Thyroid gland (tissue), 4 donors: ENCODE measurements around the gene BCDIN3D. TPM values are rescaled to one million over a fixed set of nuclear protein-coding genes. Genes with fewer than 3 reads are reported as not detected.

Experiments
- DNase-seq, 2 donors: peaks; one replicate each; pipeline ENCODE4 v3.0.0-alpha.2; 2019
- H3K27ac ChIP-seq, 3 donors: fragments of 200-600 bp; sonication (generic); 1 replicate in 2 of 3; 2 replicates in 1 of 3; pipeline ENCODE4 v1.5.1; 2016 to 2019; ENCODE audit warnings: mild to moderate bottlenecking in 1 of 3, moderate library complexity in 1 of 3
- H3K27me3 ChIP-seq: fragments of 200-600 bp; sonication (generic); one replicate; pipeline ENCODE4 v1.5.1; 2019
- H3K36me3 ChIP-seq, 2 donors: fragments of 200-600 bp; sonication (generic); one replicate each; pipeline ENCODE4 v1.5.1; 2016 to 2019
- H3K4me1 ChIP-seq, 2 donors: fragments of 200-600 bp; sonication (generic); one replicate each; pipeline ENCODE4 v1.5.1; 2017 to 2019
- H3K4me3 ChIP-seq, 3 donors: fragments of 200-600 bp; sonication (generic); replicated peaks in 1 of 3; 1 replicate in 2 of 3; 2 replicates in 1 of 3; pipeline ENCODE4 v1.5.1; 2016; ENCODE audit warnings: mild to moderate bottlenecking in 1 of 3
- H3K9me3 ChIP-seq: fragments of 200-600 bp; sonication (generic); one replicate; pipeline ENCODE4 v1.5.1; 2017
- POLR2A ChIP-seq, 2 donors: fragments of 450-650 bp; IDR thresholded peaks; one replicate each; pipeline ENCODE4 v1.6.1; 2017; ENCODE audit warnings: antibody characterized with exemption in 2 of 2, mild to moderate bottlenecking in 2 of 2, moderate library complexity in 1 of 2
- whole genome bisulfite sequencing, 2 donors: methylation state at CpG; one replicate each; pipeline ENCODE4 v1.1.5; 2017; 5-methylcytosine and 5-hydroxymethylcytosine counted together
- intact Hi-C: fragments of 100-400 bp; cut with DNase I; formaldehyde crosslinking; loops from one replicate; pipeline ENCODE4 v1.15.1; 2023
- total RNA-seq, 4 donors: library from RNA; depleted of rRNA; stranded (reverse); fragments of >200 nt; gene quantifications; one replicate each; pipeline ENCODE4 v1.2.3, GENCODE V29; 2016
- TF ChIP-seq, protein P1 (sequence below), 6 experiments: fragments of 200-600 bp in 3 of 6; fragments of 450-650 bp in 3 of 6; sonication (generic) in 3 of 6; IDR thresholded peaks; one replicate each; pipeline ENCODE4 v1.5.1; 2016 to 2019; ENCODE audit warnings: antibody characterized with exemption in 6 of 6, mild to moderate bottlenecking in 2 of 6, inconsistent platforms in 1 of 6, moderate library complexity in 1 of 6

Gene BCDIN3D, protein sequence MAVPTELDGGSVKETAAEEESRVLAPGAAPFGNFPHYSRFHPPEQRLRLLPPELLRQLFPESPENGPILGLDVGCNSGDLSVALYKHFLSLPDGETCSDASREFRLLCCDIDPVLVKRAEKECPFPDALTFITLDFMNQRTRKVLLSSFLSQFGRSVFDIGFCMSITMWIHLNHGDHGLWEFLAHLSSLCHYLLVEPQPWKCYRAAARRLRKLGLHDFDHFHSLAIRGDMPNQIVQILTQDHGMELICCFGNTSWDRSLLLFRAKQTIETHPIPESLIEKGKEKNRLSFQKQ
- total RNA-seq = 1 to 10 TPM; 3.9 to 6.1 (median 4.1) TPM

DNA sequence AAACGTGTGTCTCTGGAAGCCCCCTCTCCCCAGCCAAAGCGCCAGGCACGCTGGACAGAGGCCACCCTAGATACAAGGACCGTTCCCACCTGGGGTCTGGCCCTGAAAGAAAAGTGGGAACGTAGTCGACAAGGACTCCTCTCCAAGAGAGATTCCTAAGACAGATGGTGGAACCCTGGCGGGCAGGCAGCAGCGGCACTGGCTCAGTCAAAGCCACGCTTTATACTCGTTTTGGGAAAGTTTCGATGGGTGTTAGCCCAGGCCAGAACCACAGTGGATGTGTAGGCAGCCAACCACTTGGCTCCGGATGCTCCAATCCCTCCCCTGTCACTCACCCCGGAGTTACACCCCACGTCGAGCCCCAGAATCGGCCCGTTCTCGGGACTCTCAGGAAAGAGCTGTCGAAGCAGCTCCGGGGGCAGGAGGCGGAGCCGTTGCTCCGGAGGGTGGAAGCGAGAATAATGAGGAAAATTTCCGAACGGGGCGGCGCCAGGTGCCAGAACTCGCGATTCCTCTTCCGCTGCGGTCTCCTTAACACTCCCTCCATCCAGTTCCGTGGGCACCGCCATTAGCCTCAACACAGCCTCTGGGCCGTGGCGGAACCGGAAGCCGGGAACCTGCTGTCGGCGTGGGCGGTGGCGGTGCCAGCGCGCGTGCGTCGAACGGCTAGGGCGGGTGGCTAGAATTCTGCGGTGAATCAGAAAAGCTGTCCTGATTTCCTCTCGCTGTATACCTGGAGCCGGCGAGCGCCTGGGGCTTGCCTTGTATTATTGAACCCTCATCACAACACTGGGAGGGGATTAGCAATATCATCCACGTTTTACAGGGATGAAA lies at the start of gene BCDIN3D:
BCDIN3D (minus strand) TSS at position 588 of the 834 bp plus-strand sequence; CDS start at position 569, 19 bp downstream.
- Histone ChIP-seq H3K4me1 (peaks cover 13 to 19% of the 10 kb centered on the region in 2 donors), H3K27ac (peak within 1 kb of the TSS; percentile 63 to 87 (median 84)), H3K36me3 (no peaks in the 10 kb centered on the region), H3K4me3 (peak within 1 kb of the TSS; percentile 29 to 53 (median 45)), H3K27me3 (no peaks in the 10 kb centered on the region), H3K9me3 (no peaks in the 10 kb centered on the region)
- TF ChIP-seq POLR2A (IDR thresholded peaks at IDR 0.05) = peak; percentile 8 to 85
- TF ChIP-seq, protein P1, sequence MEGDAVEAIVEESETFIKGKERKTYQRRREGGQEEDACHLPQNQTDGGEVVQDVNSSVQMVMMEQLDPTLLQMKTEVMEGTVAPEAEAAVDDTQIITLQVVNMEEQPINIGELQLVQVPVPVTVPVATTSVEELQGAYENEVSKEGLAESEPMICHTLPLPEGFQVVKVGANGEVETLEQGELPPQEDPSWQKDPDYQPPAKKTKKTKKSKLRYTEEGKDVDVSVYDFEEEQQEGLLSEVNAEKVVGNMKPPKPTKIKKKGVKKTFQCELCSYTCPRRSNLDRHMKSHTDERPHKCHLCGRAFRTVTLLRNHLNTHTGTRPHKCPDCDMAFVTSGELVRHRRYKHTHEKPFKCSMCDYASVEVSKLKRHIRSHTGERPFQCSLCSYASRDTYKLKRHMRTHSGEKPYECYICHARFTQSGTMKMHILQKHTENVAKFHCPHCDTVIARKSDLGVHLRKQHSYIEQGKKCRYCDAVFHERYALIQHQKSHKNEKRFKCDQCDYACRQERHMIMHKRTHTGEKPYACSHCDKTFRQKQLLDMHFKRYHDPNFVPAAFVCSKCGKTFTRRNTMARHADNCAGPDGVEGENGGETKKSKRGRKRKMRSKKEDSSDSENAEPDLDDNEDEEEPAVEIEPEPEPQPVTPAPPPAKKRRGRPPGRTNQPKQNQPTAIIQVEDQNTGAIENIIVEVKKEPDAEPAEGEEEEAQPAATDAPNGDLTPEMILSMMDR (IDR thresholded peaks at IDR 0.05) = peak in 1 of 6 experiments; percentile 2
- intact Hi-C loops = no loop called here
- peak; percentile 95 to 96 for DNase-seq
- WGBS, 2 donors = 0 to 1% methylated on average over 28 to 42 of the region's 55 CpGs

DNA sequence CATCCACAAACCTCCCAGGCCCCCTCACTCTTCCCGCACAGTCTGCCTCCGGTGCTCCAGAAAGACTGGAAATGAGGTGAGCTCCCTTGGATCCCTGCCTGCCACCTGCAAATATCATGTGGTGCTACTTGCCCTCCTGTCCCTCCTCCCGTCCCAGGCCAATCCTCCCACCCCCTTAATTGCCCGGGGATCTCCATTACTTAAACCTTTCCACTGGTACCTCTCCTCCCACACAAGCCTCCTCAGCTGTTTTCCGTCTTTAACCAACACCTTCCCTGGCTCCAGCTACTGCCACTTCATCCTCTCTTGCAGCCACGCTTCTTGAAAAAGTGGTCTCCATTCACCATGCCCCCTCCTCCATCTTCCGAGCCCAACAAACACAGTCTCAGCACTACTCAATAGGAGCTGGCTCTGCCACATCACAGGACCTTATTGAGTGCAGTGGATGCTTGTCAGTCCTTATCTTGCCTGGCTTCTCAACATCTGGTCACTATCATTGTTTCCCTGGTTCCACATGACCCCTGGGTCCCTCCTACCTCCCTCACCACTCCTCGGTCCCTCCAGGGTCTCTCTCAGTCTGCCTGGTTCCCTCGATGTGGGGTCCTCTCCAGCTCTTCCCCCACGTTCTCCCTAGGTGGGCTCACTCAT lies 49.3 kb upstream of the BCDIN3D start:
- DNase-seq = no peak
- intact Hi-C loops = no loop called here
- 74 to 80% methylated on average over 10 of the region's 10 CpGs for WGBS, 2 donors

DNA sequence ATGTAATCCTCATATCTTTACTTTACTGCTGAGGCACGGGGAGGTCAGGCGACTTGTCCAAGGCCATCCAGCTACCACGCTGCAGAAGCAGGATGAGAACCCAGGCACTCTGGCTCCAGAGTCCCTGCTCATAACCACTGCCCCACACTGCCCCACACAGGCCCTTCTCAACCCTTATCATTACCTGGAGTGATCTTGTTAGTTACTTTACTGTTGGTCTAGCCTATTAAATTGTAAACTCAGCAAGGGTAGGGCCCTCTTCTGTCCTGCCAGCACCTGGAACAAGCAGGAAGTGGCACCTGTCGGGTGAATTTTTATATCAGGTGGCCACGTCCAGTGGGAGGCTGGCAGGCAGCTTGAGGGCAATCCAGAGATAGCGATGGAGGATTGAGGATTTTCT lies 48.6 kb upstream of the BCDIN3D start:
- no peaks in the 10 kb centered on the region for H3K9me3 ChIP-seq
- H3K4me3 ChIP-seq = no peak overlapping the region
- no peak for TF ChIP-seq POLR2A (IDR thresholded peaks at IDR 0.05)
- TF ChIP-seq, protein P1 (IDR thresholded peaks at IDR 0.05) = no peak
- H3K4me1 ChIP-seq = peaks cover 6 to 7% of the 10 kb centered on the region in 2 donors
- DNase-seq = no peak
- 91 to 93% methylated on average over 6 of the region's 6 CpGs for WGBS, 2 donors
- H3K36me3 ChIP-seq = no peaks in the 10 kb centered on the region
- H3K27ac ChIP-seq = no peak overlapping the region
- H3K27me3 ChIP-seq = no peaks in the 10 kb centered on the region
- intact Hi-C loops = no loop called here

More for the DNA sequence above, 49.3 kb upstream of the BCDIN3D start:
- no peak overlapping the region for H3K27ac ChIP-seq
- H3K36me3 ChIP-seq = no peaks in the 10 kb centered on the region
- peaks cover 6 to 7% of the 10 kb centered on the region in 2 donors for H3K4me1 ChIP-seq
- no peak for TF ChIP-seq POLR2A (IDR thresholded peaks at IDR 0.05)
- H3K27me3 ChIP-seq = no peaks in the 10 kb centered on the region
- no peak overlapping the region for H3K4me3 ChIP-seq
- no peaks in the 10 kb centered on the region for H3K9me3 ChIP-seq

DNA sequence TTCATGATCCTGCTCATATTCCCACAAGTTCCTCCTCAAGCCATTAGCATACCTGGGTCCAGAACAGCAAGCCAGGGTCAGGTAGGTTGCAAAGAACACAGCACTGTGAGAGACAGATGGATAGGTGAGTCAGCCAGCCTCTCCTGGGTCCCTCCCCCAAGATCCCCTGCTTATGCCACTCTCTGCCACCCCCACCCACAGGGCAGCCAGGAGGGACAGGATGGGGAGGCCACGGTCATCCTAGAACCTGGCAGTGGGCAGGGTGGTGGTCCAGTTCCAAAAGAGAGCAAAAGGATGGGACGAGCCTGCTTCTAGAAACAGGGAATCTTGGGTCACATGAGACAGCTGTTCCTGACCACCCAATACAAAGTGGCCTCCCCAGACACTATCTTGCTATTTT lies 48.1 kb upstream of the BCDIN3D start:
- 73 to 88% methylated on average over 1 to 2 of the region's 2 CpGs for WGBS, 2 donors
- Histone ChIP-seq H3K36me3 (no peaks in the 10 kb centered on the region), H3K4me3 (no peak overlapping the region), H3K27me3 (no peaks in the 10 kb centered on the region), H3K4me1 (peaks cover 6 to 7% of the 10 kb centered on the region in 2 donors), H3K9me3 (no peaks in the 10 kb centered on the region), H3K27ac (no peak overlapping the region)
- DNase-seq = no peak
- intact Hi-C loops = no loop called here
- no peak for TF ChIP-seq POLR2A (IDR thresholded peaks at IDR 0.05)
- TF ChIP-seq, protein P1 (IDR thresholded peaks at IDR 0.05) = no peak

DNA sequence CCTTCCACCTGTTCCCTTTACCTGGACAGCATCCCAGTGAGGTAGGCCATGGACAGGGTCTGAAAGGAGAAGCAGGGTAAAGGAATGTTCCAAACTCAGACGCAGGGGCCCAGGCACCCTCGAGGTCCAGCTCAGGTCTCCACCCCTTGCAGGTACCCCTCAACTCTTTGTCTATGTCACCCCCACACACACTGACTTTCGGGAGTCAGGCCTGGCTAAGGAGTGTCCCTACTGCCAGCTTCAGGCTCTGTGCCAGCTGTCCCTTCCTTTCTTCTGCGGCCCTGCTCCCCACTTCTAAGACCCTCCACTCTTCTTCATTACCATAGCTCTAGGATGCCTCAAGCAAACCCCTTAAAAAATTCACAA lies 47.2 kb upstream of the BCDIN3D start:
- WGBS, 2 donors = 71 to 79% methylated on average over 4 of the region's 4 CpGs
- no peak for DNase-seq
- intact Hi-C loops = no loop called here
- Histone ChIP-seq H3K27me3 (no peaks in the 10 kb centered on the region), H3K9me3 (no peaks in the 10 kb centered on the region), H3K4me1 (peaks cover 6 to 10% of the 10 kb centered on the region in 2 donors), H3K36me3 (no peaks in the 10 kb centered on the region), H3K27ac (no peak overlapping the region), H3K4me3 (no peak overlapping the region)
- TF ChIP-seq, protein P1 (IDR thresholded peaks at IDR 0.05) = no peak
- no peak for TF ChIP-seq POLR2A (IDR thresholded peaks at IDR 0.05)
